GM19372 (cell line): ENCODE measurements around the gene SCTR.

Experiments used
- ATAC-seq: cut with Tn5 transposase; IDR thresholded peaks from one replicate; pipeline ENCODE4 v1.9.1; 2021; ENCODE audit warnings: mild to moderate bottlenecking, low read depth, moderate library complexity; ENCODE audit not compliant: unreplicated experiment

SCTR gene

GRCh38 chr2:119475857-119476244 is 48.4 kb downstream of the SCTR start:
- no peak for ATAC-seq

GRCh38 chr2:119475225-119475856 is 48.9 kb downstream of the SCTR start:
- ATAC-seq: no peak

DNA sequence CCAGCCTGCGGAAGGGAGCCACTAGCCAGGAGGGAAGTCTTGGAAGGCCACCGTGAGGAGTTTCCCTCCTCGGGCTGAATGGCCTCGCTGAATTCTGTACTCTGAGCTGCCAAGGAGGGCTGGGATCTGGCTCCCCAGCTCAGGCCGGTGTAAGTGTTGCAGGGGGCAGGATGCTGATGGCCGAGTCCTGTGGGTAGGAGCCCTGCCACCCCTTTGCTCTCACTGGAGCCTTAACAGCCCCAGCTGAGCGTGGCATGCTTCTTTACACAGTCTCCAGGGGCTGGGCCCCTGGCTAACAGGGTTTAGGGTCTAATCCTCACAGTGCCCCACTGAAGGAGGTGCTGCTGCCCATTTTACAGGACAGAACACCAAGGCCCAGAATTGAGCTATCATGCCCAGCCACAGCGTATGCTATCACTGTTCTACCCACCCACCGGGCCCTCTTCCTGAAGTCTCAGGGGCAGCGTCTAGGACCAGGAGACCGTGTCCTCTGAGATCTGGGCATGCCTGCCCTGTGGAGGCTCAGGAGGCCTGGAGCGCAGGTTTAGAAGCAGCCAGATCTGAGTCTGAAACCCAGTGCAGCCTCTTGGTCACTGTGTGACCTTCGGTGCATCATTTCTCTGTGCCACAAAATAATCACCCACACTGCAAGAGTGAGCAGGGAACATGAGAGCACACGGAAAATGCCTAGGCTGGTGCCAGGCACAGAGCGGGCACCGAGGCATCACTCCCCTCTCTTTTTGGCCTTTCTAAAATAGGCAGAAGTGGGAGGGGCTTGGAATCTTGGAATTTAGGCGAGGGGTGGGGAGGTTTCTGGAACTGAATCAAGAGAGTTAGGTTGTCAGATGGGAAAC is 49.7 kb downstream of the SCTR start:
- no peak for ATAC-seq

- no peak for ATAC-seq
Observed at GRCh38 chr2:119473621-119474370, 50.5 kb downstream of the SCTR start.

- no peak for ATAC-seq
Observed at GRCh38 chr2:119472749-119473148, 51.5 kb downstream of the SCTR start.

GRCh38 chr2:119469661-119470297 is 54.5 kb downstream of the SCTR start:
- no peak for ATAC-seq

DNA sequence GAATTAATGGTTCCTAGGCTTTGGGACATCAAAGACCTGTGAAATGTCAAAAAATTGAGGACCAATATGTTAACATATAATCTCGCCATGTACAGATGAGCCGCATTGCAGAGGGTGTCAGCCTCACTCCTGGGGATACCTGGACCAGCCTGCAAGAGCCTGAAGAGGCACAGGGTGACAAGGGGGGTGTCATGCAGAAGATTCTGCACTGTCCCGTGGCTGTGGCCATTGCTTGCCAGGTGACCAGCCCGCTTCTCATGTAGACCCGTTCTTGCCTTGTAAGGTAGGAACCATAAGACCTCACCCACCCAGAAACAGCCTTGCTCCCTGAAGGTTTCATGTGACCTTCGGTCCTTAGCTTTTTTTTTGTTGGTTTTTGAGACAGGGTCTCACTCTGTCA is 55.2 kb downstream of the SCTR start:
- no peak for ATAC-seq

DNA sequence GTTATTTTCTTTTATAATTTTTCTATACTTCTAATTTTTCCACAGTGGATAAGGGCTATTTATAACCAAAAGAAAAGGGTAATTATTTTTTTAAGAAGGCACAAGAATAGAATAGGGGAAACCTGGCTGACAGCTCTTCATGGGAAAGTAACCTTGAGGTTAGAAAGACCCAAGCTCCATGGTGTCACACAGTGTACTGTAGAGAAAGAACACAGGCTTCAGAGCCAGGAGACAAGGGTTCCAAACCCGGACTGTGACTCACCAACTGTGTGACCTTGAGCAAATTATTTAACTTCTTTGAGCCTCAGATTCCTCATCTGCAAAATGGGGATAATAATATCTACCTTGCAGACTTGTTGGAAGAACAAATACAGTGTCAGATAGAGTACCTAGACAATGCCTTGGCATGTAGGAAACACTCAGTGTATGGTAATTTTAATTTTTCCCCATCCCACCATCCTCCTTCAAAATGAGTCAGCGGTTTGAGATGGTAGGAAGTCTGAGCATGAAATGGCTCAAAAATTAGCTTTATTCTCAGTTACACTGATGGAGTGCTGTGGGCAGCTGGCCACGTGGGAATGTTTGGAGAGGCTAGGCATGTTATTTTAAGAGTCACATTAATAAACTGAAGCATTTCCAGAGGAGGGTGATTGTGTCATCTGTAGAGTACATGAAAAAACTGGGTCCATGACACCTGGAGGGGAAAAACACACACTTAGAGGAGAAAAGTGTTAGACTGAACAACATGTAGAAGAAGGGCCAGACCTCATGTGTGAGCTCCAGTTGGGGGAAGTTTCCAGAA is 55.9 kb downstream of the SCTR start:
- no peak for ATAC-seq

- no peak for ATAC-seq
Observed at GRCh38 chr2:119466373-119466772, 57.9 kb downstream of the SCTR start.

DNA sequence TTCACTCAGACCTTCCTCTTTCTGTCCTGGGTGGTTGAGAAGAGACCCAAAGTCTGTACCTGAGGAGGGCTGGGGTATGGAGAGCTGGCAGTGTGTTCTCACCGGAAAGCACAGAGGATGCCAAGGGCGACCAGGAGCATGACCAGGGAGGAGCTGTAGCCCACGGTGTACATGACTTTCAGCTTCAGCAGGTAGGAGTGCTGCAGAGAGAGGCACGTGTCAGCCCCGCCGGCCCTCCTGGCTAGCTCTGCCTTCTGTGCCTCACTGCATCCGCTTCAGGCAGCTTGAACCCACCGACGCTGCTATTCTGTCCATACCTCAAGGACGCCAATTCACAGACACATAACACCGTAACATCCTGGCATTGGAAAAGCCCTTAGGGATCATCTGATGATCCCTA is 58.6 kb downstream of the SCTR start:
- ATAC-seq: no peak

DNA sequence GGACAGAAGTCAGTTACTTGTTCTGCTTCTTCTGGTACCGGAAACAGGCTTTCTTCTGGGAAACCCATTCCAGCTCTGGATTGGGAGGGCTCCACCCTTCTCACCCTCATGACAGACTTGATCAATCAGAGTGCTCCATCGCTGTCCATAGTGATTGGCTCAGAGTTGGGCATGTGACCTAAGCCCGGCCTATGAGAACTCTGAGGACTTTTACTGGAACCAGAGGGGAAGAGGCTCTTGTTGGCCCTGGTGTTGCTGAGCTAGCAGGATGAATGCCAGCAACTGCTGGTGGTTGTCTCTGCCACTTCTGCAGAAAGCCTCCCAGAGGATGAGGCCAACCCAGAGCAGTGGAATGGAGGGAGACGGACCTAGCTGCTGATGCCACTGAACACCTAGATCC is 59.3 kb downstream of the SCTR start:
- ATAC-seq: no peak

GRCh38 chr2:119463990-119464389 is 60.3 kb downstream of the SCTR start:
- no peak for ATAC-seq

DNA sequence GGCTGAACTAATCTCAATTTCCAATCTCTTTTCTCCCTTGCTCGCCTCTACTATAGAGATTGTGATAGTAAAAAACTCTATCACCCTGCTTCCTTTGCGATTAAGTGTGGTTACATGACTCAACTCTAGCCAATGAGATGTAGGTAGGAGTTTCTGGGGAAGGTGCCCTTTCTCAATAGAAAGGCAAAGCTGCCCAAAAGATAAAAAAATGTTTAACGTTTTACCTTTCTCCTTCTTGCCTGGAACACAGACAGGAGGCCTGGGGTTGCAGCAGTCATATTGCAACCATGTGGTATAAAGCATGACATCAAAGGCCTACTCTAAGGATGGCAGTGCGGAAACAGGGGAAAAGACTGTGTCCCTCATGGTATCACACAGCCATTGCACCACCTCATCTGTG is 61.1 kb downstream of the SCTR start:
- ATAC-seq: no peak

DNA sequence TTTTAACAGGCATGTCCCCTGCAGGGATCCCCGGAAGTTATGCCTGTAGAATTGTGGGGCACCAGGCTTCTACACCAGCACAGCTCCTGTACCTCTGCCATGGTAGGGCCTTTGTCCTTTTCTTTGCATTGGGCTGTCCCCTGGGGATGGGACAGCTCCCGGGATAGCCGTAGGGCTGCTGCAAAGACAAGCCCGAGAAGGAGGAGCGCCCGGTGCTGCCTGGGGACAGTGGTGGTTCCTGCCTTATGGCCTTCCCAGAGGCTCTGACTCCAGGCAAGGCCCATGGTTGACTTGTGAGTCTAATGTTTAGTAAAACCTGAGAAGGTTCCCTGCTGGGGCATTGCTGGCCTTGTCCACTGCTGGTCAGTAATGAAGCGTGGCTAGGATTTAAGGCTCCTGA is 61.7 kb downstream of the SCTR start:
- ATAC-seq: no peak

DNA sequence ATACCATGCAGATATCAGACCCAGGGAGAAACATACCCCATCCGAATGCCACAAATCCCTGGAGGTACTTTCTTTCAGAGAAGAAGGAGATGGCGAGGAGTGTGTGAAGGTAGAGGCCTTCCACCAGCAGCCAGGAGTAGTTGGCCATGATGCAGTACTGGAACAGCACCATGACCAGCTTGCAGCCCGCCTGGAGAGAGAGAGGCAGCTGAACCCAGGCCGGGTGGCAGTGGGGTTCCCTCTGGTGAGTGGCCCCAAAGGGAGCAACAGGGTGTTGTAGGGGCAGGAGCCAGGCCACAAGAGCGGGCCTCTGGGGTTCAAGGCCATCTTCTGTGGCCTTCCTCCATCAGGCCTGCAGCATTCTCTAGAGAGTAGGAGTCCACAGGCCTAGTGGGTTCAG is 62.5 kb downstream of the SCTR start:
- ATAC-seq: no peak

- no peak for ATAC-seq
Observed at GRCh38 chr2:119460076-119460475, 64.2 kb downstream of the SCTR start.

DNA sequence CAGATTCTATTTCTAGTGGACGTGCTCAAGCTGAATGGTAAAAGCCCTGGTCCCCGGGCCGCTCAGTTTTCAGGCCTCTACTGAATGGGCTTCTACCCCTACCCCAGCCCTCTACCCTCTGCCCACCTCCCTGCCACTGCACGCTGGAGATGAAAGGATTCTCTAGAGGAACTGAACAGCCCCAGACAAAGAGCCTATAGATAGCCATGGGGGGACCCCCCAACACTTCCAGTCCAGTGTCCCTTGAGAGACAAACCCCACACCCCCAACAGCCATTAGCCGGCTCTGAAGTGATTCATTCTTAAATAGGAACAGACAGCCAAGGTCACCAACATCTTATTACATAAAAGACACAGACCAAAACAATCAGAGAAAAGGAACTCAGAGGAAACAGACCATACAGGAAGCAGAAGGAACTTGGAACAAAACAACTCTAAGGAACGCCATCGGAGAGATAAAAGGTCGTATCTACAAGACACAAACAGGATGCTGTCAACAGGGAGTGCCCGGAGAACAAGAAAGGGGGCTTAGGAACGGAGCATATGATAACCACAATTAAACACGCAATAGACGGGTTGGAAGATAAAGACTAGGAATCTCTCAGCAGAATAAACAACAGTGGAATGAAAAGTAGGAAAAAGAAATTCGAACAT is 69.1 kb downstream of the SCTR start:
- ATAC-seq: no peak

DNA sequence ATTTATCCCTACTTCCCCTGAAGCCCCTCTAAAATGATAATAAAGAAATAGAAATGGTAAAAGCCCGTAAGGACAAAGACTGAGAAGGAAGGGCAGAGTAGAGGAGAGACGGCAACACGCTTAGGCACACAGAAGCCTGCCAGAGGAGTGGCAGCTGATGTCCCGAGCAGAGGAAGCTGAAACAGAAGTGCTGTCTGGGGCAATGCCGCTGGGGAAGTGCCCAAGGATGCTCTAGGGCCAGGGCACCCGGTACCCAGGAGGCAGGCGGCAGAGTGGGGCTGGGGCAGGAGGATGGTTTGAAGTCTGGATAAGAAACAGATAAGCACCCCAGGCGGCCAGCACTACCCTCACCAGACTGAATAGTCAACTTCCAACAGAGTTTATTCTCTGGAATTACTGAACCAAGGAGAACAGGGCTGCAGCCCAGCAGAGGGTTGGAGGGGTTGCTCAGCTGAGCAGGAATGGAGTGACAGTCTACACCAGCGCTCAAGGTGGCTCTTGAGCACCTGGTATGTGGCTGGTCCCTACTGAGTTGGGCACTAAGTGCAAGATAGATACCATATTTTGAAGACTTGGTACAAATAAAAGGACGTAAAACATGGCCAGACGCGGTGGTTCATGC is 70.2 kb downstream of the SCTR start:
- no peak for ATAC-seq

DNA sequence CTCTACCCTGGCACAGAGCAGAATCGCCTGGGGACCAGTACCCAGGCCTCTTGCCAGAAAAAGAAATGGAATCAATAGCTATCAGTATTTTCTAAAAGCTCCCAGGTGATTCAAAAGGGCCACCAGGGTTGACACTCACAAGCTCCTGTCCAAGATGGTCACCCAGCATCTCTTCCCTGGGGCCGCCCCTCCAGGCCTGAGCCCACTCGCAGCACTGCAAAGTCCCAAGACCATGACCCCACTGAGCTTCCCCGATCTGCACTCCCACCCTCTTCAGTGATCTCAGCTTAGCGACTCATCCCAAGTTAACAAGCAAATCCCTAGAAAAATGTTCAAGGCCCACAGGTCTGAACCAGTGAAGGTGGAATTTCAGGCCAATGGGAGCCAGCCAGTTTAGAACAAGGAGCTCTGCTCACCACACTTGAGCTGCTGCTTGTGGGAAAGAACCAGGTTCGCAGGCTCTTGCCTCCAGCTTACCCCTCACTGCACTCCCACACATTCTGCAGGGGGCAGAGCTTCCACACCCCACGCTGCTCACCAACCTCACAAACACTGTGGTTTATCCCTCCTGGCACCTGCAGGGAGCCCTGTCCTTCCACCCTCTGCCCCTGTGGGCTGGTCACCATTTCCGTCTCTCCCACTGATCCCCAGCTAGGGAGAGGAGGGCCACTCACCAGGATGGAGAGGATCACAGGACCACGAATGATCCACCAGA is 72.8 kb downstream of the SCTR start:
- ATAC-seq: no peak
